ENCODE results near the gene FBXO28.

DNA sequence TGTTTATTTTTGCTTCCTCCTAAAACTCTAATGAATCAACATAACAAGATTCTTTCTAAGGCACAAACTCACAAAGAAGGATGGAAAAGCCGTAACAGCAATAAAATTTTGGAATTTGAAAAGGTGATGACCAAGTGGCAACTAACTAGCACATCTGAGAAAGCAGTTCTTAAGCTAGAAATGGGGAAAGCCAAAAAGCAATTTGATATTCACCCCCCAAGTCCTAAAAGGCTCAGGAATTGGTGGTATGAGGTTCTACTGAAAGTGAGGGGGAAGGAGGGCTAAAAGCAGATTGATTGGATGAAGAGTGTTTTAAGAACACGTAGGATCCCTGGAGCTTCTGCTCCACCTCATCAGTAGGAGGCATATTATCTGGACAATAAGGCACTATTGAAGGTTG lies 43.4 kb upstream of the FBXO28 start:
- TF ChIP-seq, protein P1, sequence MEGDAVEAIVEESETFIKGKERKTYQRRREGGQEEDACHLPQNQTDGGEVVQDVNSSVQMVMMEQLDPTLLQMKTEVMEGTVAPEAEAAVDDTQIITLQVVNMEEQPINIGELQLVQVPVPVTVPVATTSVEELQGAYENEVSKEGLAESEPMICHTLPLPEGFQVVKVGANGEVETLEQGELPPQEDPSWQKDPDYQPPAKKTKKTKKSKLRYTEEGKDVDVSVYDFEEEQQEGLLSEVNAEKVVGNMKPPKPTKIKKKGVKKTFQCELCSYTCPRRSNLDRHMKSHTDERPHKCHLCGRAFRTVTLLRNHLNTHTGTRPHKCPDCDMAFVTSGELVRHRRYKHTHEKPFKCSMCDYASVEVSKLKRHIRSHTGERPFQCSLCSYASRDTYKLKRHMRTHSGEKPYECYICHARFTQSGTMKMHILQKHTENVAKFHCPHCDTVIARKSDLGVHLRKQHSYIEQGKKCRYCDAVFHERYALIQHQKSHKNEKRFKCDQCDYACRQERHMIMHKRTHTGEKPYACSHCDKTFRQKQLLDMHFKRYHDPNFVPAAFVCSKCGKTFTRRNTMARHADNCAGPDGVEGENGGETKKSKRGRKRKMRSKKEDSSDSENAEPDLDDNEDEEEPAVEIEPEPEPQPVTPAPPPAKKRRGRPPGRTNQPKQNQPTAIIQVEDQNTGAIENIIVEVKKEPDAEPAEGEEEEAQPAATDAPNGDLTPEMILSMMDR (IDR thresholded peaks at IDR 0.05), result no peak
- TF ChIP-seq EP300 (IDR thresholded peaks at IDR 0.05), result no peak

Data from stomach (tissue), 4 donors.